ENCODE data around the gene STARD3NL. TPM values are rescaled to one million over a fixed set of nuclear protein-coding genes. Genes with fewer than 3 reads are reported as not detected.

Gene STARD3NL
- total RNA-seq, 2 experiments from 2014 or later = 14.4 to 15.7 TPM

GRCh38 chr7:38223306-38223705 is 45.3 kb downstream of the STARD3NL start:
- no peaks in the 10 kb centered on the region for H3K27me3 ChIP-seq (ENCODE audit: control insufficient read depth in 1 of 2, insufficient read depth in 2 of 2, low read length in 2 of 2)
- peaks cover 54% of the 10 kb centered on the region for H3K36me3 Mint-ChIP-seq (ENCODE audit: low read depth)
- H3K27me3 Mint-ChIP-seq = no peaks in the 10 kb centered on the region
- H3K4me3 Mint-ChIP-seq = no peak overlapping the region
- H3K9me3 Mint-ChIP-seq = no peaks in the 10 kb centered on the region
- H3K27ac ChIP-seq (ENCODE audit: low read depth in 1 of 2, low read length in 2 of 2) = no peak overlapping the region
- peaks cover 24% of the 10 kb centered on the region for H3K4me1 ChIP-seq (ENCODE audit: insufficient read depth, low read length)
- no peak for ATAC-seq (ENCODE audit: poor library complexity)
- H3K4me1 Mint-ChIP-seq (ENCODE audit: low read depth) = peaks cover 6% of the 10 kb centered on the region
- TF ChIP-seq CTCF (IDR thresholded peaks at IDR 0.05) = no peak
- POLR2A ChIA-PET = interaction anchor here (1.0 kb wide), 1 partner anchor 81 kb away, joined by 3 read pairs; no protein-coding TSS in a partner anchor
- H3K4me3 ChIP-seq (ENCODE audit: low read length) = no peak overlapping the region
- intact Hi-C loops (cut with DNase I, micrococcal nuclease) = no loop called here
- no peaks in the 10 kb centered on the region for H3K9me3 ChIP-seq (ENCODE audit: control insufficient read depth in 1 of 2, insufficient read depth in 1 of 2, low read length in 2 of 2)
- no peak for DNase-seq
- peaks cover 23% of the 10 kb centered on the region for H3K36me3 ChIP-seq (ENCODE audit: insufficient read depth, low read length)
- CTCF ChIA-PET = interaction anchor here (0.6 to 10.0 kb wide), 12 partner anchors 10 to 151 kb away, joined by 3 to 113 read pairs (median 7); partner anchors contain the start of gene STARD3NL
- no peak overlapping the region for H3K27ac Mint-ChIP-seq

GRCh38 chr7:38224392-38224791 is 46.3 kb downstream of the STARD3NL start:
- intact Hi-C loops (cut with DNase I, micrococcal nuclease) = no loop called here
- no peaks in the 10 kb centered on the region for H3K9me3 ChIP-seq (ENCODE audit: control insufficient read depth in 1 of 2, insufficient read depth in 1 of 2, low read length in 2 of 2)
- Mint-ChIP-seq H3K36me3 (ENCODE audit: low read depth) (peaks cover 55% of the 10 kb centered on the region), H3K4me1 (ENCODE audit: low read depth) (peaks cover 6% of the 10 kb centered on the region), H3K4me3 (no peak overlapping the region), H3K27ac (no peak overlapping the region), H3K27me3 (no peaks in the 10 kb centered on the region), H3K9me3 (no peaks in the 10 kb centered on the region)
- no peak overlapping the region for H3K27ac ChIP-seq (ENCODE audit: low read depth in 1 of 2, low read length in 2 of 2)
- ChIA-PET CTCF (interaction anchor here (0.7 to 10.0 kb wide), 2 partner anchors 9 to 145 kb away, joined by 3 to 113 read pairs; no protein-coding TSS in a partner anchor), POLR2A (no interaction called here)
- no peak for DNase-seq
- H3K36me3 ChIP-seq (ENCODE audit: insufficient read depth, low read length) = peaks cover 20% of the 10 kb centered on the region
- no peaks in the 10 kb centered on the region for H3K27me3 ChIP-seq (ENCODE audit: control insufficient read depth in 1 of 2, insufficient read depth in 2 of 2, low read length in 2 of 2)
- ATAC-seq (ENCODE audit: poor library complexity) = no peak
- no peak overlapping the region for H3K4me3 ChIP-seq (ENCODE audit: low read length)
- no peak for TF ChIP-seq CTCF (IDR thresholded peaks at IDR 0.05)
- peaks cover 28% of the 10 kb centered on the region for H3K4me1 ChIP-seq (ENCODE audit: insufficient read depth, low read length)

- Histone ChIP-seq H3K9me3 (ENCODE audit: control insufficient read depth in 1 of 2, insufficient read depth in 1 of 2, low read length in 2 of 2) (no peaks in the 10 kb centered on the region), H3K36me3 (ENCODE audit: insufficient read depth, low read length) (peaks cover 20% of the 10 kb centered on the region), H3K27me3 (ENCODE audit: control insufficient read depth in 1 of 2, insufficient read depth in 2 of 2, low read length in 2 of 2) (no peaks in the 10 kb centered on the region), H3K4me1 (ENCODE audit: insufficient read depth, low read length) (peaks cover 40% of the 10 kb centered on the region), H3K27ac (ENCODE audit: low read depth in 1 of 2, low read length in 2 of 2) (no peak overlapping the region), H3K4me3 (ENCODE audit: low read length) (no peak overlapping the region)
- Mint-ChIP-seq H3K27ac (no peak overlapping the region), H3K27me3 (no peaks in the 10 kb centered on the region), H3K4me3 (no peak overlapping the region), H3K9me3 (no peaks in the 10 kb centered on the region), H3K36me3 (ENCODE audit: low read depth) (peaks cover 49% of the 10 kb centered on the region), H3K4me1 (ENCODE audit: low read depth) (peaks cover 42% of the 10 kb centered on the region)
- intact Hi-C loops (cut with DNase I, micrococcal nuclease) = no loop called here
- CTCF ChIA-PET = interaction anchor here (1.1 kb wide), 1 partner anchor 106 kb away, joined by 3 read pairs; no protein-coding TSS in a partner anchor
- POLR2A ChIA-PET = no interaction called here
- ATAC-seq (ENCODE audit: poor library complexity) = no peak
- DNase-seq = no peak
- TF ChIP-seq CTCF (IDR thresholded peaks at IDR 0.05) = no peak
Observed at GRCh38 chr7:38229386-38229785, 51.3 kb downstream of the STARD3NL start.

All from CD4-positive, alpha-beta T cell (primary cell).